ENCODE data around the gene SPACA6. TPM values are rescaled to one million over a fixed set of nuclear protein-coding genes. Genes with fewer than 3 reads are reported as not detected.
A peak's percentile ranks its signal among the peaks of the same experiment; 100 is the strongest.
"Not testable (repeated sequence)": the region's sequence is repeated elsewhere in the genome, so short reads cannot be mapped to it uniquely, and the experiment has no call there.

The SPACA6 gene
- polyA plus RNA-seq, 1 donor, result 7.4 TPM

- DNase-seq (ENCODE audit: low read depth), result no peak
Observed at GRCh38 chr19:51737924-51738323, 44.8 kb downstream of the SPACA6 start.

DNA sequence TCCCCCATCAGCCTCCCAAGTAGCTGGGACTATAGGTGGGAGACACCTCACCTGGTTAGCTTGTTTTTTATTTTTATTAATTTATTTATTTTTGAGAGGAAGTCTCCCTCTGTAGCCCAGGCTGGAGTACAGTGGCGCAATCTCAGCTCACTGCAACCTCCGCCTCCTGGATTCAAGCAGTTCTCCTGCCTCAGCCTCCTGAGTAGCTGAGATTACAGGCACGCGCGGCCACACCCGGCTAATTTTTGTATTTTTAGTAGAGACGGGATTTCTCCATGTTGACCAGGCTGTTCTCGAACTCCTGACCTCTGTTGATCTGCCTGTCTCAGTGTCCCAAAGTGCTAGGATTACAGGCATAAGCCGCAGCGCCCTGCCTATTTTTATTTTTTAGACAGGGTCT, 45.4 kb downstream of the SPACA6 start:
- not testable (repeated sequence) for DNase-seq (ENCODE audit: low read depth)

DNA sequence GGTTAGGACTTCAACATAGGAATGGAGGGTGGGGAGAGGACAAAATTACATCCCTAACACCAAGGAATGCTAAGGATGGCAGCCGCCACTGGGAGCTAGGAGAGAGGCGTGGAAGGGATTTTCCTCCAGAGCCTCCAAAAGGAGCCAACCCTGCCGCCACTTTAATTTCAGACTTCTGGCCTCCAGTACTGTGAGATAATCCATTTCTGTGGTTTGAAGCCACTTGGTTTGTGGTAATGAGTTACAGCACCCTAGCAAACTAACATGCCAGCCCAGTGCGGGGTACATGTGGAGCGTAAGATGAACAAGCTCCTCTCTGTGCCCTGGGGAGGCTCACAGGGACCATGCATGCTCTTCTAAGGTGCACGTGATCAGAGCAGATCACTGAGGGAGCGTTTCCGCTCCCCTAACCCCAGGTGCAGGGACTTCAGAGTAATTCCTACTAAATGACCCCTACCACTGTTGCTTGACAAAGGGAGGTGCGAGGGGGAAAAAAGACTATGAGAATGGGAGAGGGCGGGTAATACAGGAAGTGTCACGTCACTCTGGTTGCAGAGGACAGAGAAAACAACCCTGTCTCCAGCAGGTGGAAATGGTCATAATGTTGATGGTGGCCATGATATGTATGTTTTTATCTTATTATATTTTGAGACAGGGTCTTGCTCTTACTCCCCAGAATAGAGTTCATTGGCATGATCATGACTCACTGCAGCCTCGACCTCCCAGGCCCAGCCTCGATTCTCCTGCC, 46.5 kb downstream of the SPACA6 start:
- DNase-seq (ENCODE audit: low read depth), result no peak

GRCh38 chr19:51740356-51740755, 47.2 kb downstream of the SPACA6 start:
- DNase-seq (ENCODE audit: low read depth), result no peak

DNA sequence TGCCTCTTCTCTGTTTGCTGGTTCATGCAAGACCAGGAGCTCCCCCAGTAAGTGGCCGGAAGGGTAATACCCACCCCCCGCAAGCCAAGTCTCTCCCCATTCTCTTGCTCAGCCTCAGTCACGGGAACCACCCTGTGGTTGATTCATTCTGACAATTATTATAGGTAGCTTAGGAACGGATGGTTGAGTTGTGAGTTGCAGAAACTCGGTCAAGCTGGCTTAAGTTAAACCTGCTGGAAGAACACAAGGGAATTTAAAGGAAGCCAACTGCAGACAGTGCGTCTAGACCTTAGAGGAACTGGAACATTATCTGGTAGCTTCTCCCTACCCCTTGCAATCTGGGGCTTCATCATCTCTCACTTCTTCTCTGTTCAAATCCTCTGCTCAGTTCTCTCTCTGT, 49.7 kb downstream of the SPACA6 start:
- DNase-seq (ENCODE audit: low read depth), result no peak

- no peak for DNase-seq (ENCODE audit: low read depth)
Observed at GRCh38 chr19:51743405-51743804, 50.3 kb downstream of the SPACA6 start.

DNA sequence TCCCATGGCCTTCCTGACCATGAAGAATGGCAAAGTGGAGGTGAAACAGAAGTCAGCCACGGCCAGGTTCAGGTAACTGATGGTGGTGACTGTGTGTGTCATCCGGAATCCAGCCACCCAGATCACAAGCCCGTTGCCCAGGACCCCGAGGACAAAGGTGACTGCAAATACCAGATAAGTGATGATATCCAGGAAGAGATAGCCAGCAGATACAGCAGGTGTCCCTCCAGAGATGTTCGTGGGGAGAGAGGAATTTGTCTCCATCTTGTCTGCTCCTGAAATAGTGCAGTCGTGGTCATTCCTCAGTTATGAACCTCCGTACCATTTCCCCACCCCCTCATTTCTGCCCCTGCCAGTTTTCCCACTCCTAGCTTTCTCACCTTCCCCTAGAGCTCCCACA, 53.6 kb downstream of the SPACA6 start:
- no peak for DNase-seq (ENCODE audit: low read depth)

DNA sequence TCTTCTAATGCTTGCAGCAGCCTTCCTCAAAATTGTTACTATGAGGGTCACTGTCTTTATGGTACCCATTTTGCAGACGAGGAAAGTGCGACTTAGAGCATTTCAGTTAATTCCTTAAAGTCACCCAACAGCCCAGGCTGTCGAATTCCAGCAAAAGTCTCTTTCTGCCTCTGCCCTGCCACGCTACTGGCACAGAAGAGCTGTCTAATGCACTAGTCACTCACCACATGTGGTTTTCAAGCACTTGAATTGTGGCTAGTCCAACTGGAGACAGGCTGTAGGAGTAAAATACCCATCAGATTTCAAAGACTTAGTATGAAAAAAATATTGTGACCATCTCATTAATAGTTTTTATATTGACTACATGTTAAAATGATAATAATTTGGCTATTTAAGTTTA, 56.8 kb downstream of the SPACA6 start:
- DNase-seq (ENCODE audit: low read depth), result no peak

GRCh38 chr19:51750400-51751094, 57.4 kb downstream of the SPACA6 start:
- no peak for DNase-seq (ENCODE audit: low read depth)

- DNase-seq (ENCODE audit: low read depth), result peak; percentile 14
Observed at GRCh38 chr19:51751655-51752054, 58.5 kb downstream of the SPACA6 start, which contains the start of gene FPR1. Gene FPR1 (minus strand): TSS chr19:51751878. CDS start chr19:51746994, 4,884 bp downstream.

GRCh38 chr19:51754109-51754508, 61.0 kb downstream of the SPACA6 start:
- no peak for DNase-seq (ENCODE audit: low read depth)

DNA sequence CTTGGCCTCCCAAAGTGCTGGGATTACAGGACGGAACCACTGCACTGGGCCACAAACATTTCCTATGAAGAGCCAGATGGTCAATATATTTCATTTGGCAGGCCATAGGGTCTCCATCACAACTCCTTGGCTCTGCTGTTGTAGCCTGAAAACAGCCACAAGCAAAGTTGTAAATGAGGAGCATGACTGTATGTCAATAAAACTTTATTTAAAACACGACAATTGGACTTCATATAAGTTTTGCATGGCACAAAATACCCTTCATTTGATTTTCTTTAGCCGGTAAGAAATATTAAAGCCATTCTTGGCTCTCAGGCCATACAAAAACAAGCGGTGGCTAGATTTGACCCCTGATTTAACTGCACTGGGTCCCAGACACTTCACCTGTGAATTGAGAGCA, 61.6 kb downstream of the SPACA6 start:
- DNase-seq (ENCODE audit: low read depth), result no peak

Other genes with a start within 250 kb of the SPACA6 start
- not detected for gene SIGLEC8, start 234.9 kb upstream of the SPACA6 start, polyA plus RNA-seq (ENCODE audit: insufficient read length)
- not detected for gene CEACAM18, start 214.8 kb upstream of the SPACA6 start, polyA plus RNA-seq (ENCODE audit: insufficient read length)
- not detected for gene SIGLEC12, start 191.5 kb upstream of the SPACA6 start, polyA plus RNA-seq (ENCODE audit: insufficient read length)
- 0.15 TPM for gene SIGLEC6, start 161.7 kb upstream of the SPACA6 start, polyA plus RNA-seq (ENCODE audit: insufficient read length)
- 8.1 TPM for gene ZNF175, start 122.0 kb upstream of the SPACA6 start, polyA plus RNA-seq (ENCODE audit: insufficient read length)
- gene SIGLEC5, start 62.9 kb upstream of the SPACA6 start, polyA plus RNA-seq (ENCODE audit: insufficient read length), result 0.71 TPM
- gene SIGLEC14, start 46.5 kb upstream of the SPACA6 start, polyA plus RNA-seq (ENCODE audit: insufficient read length), result 0.94 TPM
- gene HAS1, start 30.7 kb downstream of the SPACA6 start, polyA plus RNA-seq (ENCODE audit: insufficient read length), result 0.11 TPM
- gene FPR1, start 58.5 kb downstream of the SPACA6 start, polyA plus RNA-seq (ENCODE audit: insufficient read length), result 1.1 TPM
- gene FPR2, start 67.8 kb downstream of the SPACA6 start, polyA plus RNA-seq (ENCODE audit: insufficient read length), result 0.19 TPM
- 0.16 TPM for gene FPR3, start 101.8 kb downstream of the SPACA6 start, polyA plus RNA-seq (ENCODE audit: insufficient read length)
- gene ZNF577, start 194.6 kb downstream of the SPACA6 start, polyA plus RNA-seq (ENCODE audit: insufficient read length), result 21.9 TPM
- gene ZNF649, start 211.7 kb downstream of the SPACA6 start, polyA plus RNA-seq (ENCODE audit: insufficient read length), result 11.1 TPM
- gene ZNF613, start 234.1 kb downstream of the SPACA6 start, polyA plus RNA-seq (ENCODE audit: insufficient read length), result 6.1 TPM